ENCODE data around the gene NRP1. TPM values are rescaled to one million over a fixed set of nuclear protein-coding genes. Genes with fewer than 3 reads are reported as not detected.

Gene NRP1
- total RNA-seq, 1 experiment from 2014 or later = 555 TPM

- peaks cover 16% of the 10 kb centered on the region for H3F3A ChIP-seq (ENCODE audit: low read length, unreplicated experiment)
- intact Hi-C loops (cut with micrococcal nuclease) = loop anchor here (5.0 kb wide), 1 partner anchor 123 kb away; no protein-coding TSS in a partner anchor
- BruUV-seq (replicated peaks) = no TSS peak
- H3K4me2 ChIP-seq (ENCODE audit: low read length) = peak overlapping the region; percentile 69
- H3K9me2 ChIP-seq (replicated peaks; ENCODE audit: low read length) = no peaks in the 10 kb centered on the region
- no peaks in the 10 kb centered on the region for H4K20me1 ChIP-seq (ENCODE audit: low read length)
- H3K27ac ChIP-seq (ENCODE audit: low read length) = peak overlapping the region; percentile 0; the same call in 1 of the 2 replicates
- H3K79me2 ChIP-seq (ENCODE audit: low read length) = no peaks in the 10 kb centered on the region
- no peak overlapping the region for H3K4me3 ChIP-seq (ENCODE audit: low read length)
- TF ChIP-seq CTCF (conservative IDR thresholded peaks at IDR 0.05; ENCODE audit: low read depth, low read length) = no peak
- TF ChIP-seq EZH2phosphoT487 (IDR thresholded peaks at IDR 0.05; ENCODE audit: borderline replicate concordance, low read length) = no peak
- no peak for TF ChIP-seq EZH2 (IDR thresholded peaks at IDR 0.05; ENCODE audit: low read length, unreplicated experiment)
- H3K9me3 ChIP-seq (ENCODE audit: low read length) = no peaks in the 10 kb centered on the region
- ChIA-PET CTCF (no interaction called here), POLR2A (ENCODE audit: unreplicated experiment) (interaction anchor here (0.6 kb wide), 1 partner anchor 22 kb away, joined by 3 read pairs; no protein-coding TSS in a partner anchor)
- no peak overlapping the region for H3K9ac ChIP-seq (ENCODE audit: low read length)
- ATAC-seq = peak; percentile 32
- peaks cover 69% of the 10 kb centered on the region for H3K4me1 ChIP-seq (ENCODE audit: insufficient read depth, low read length)
- H3K36me3 ChIP-seq (ENCODE audit: low read depth, low read length) = no peaks in the 10 kb centered on the region
- peak; percentile 95 for DNase-seq
- H3K27me3 ChIP-seq (ENCODE audit: low read length) = no peaks in the 10 kb centered on the region
- H2AFZ ChIP-seq (ENCODE audit: low read length) = peak overlapping the region; percentile 7; the same call in 1 of the 2 replicates
These were observed 19.4 kb upstream of the NRP1 start for GRCh38 chr10:33353853-33354252.

- TF ChIP-seq CTCF (conservative IDR thresholded peaks at IDR 0.05; ENCODE audit: low read depth, low read length) = no peak
- no peak for TF ChIP-seq EZH2phosphoT487 (IDR thresholded peaks at IDR 0.05; ENCODE audit: borderline replicate concordance, low read length)
- TF ChIP-seq EZH2 (IDR thresholded peaks at IDR 0.05; ENCODE audit: low read length, unreplicated experiment) = no peak
- ChIA-PET CTCF (no interaction called here), POLR2A (ENCODE audit: unreplicated experiment) (interaction anchor here (0.6 kb wide), 1 partner anchor 21 kb away, joined by 3 read pairs; no protein-coding TSS in a partner anchor)
- no peaks in the 10 kb centered on the region for H3K9me3 ChIP-seq (ENCODE audit: low read length)
- H3K4me3 ChIP-seq (ENCODE audit: low read length) = no peak overlapping the region
- no peaks in the 10 kb centered on the region for H3K36me3 ChIP-seq (ENCODE audit: low read depth, low read length)
- H2AFZ ChIP-seq (ENCODE audit: low read length) = no peak overlapping the region
- H4K20me1 ChIP-seq (ENCODE audit: low read length) = no peaks in the 10 kb centered on the region
- DNase-seq (no peak), ATAC-seq (no peak)
- H3K27me3 ChIP-seq (ENCODE audit: low read length) = no peaks in the 10 kb centered on the region
- H3K9ac ChIP-seq (ENCODE audit: low read length) = no peak overlapping the region
- no peaks in the 10 kb centered on the region for H3K9me2 ChIP-seq (replicated peaks; ENCODE audit: low read length)
- no TSS peak for BruUV-seq (replicated peaks)
- H3K4me2 ChIP-seq (ENCODE audit: low read length) = peak overlapping the region; percentile 69
- intact Hi-C loops (cut with micrococcal nuclease) = loop anchor here (5.0 kb wide), 1 partner anchor 124 kb away; no protein-coding TSS in a partner anchor
- no peaks in the 10 kb centered on the region for H3K79me2 ChIP-seq (ENCODE audit: low read length)
- peaks cover 16% of the 10 kb centered on the region for H3F3A ChIP-seq (ENCODE audit: low read length, unreplicated experiment)
- peak overlapping the region; percentile 0; the same call in 1 of the 2 replicates for H3K27ac ChIP-seq (ENCODE audit: low read length)
- H3K4me1 ChIP-seq (ENCODE audit: insufficient read depth, low read length) = peaks cover 73% of the 10 kb centered on the region
These were observed 18.9 kb upstream of the NRP1 start for GRCh38 chr10:33353334-33353733.

- peak overlapping the region; percentile 63 for H3K27ac ChIP-seq (ENCODE audit: low read length)
- intact Hi-C loops (cut with micrococcal nuclease) = loop anchor here (1.0 to 5.0 kb wide), 2 partner anchors 13 to 125 kb away; no protein-coding TSS in a partner anchor
- ChIA-PET POLR2A (ENCODE audit: unreplicated experiment) (no interaction called here), CTCF (no interaction called here)
- no peaks in the 10 kb centered on the region for H3K79me2 ChIP-seq (ENCODE audit: low read length)
- TSS peak; percentile 50 for BruUV-seq (replicated peaks)
- H3K9me3 ChIP-seq (ENCODE audit: low read length) = no peaks in the 10 kb centered on the region
- H3K4me1 ChIP-seq (ENCODE audit: insufficient read depth, low read length) = peaks cover 78% of the 10 kb centered on the region
- H3K4me2 ChIP-seq (ENCODE audit: low read length) = peak overlapping the region; percentile 69
- no peak for TF ChIP-seq EZH2 (IDR thresholded peaks at IDR 0.05; ENCODE audit: low read length, unreplicated experiment)
- TF ChIP-seq EZH2phosphoT487 (IDR thresholded peaks at IDR 0.05; ENCODE audit: borderline replicate concordance, low read length) = no peak
- peaks cover 16% of the 10 kb centered on the region for H3F3A ChIP-seq (ENCODE audit: low read length, unreplicated experiment)
- H2AFZ ChIP-seq (ENCODE audit: low read length) = peak overlapping the region; percentile 31
- H3K9me2 ChIP-seq (replicated peaks; ENCODE audit: low read length) = no peaks in the 10 kb centered on the region
- no peaks in the 10 kb centered on the region for H3K27me3 ChIP-seq (ENCODE audit: low read length)
- ATAC-seq = peak; percentile 3
- peak overlapping the region; percentile 7 for H3K9ac ChIP-seq (ENCODE audit: low read length)
- H3K36me3 ChIP-seq (ENCODE audit: low read depth, low read length) = no peaks in the 10 kb centered on the region
- peak; percentile 73 for DNase-seq
- no peaks in the 10 kb centered on the region for H4K20me1 ChIP-seq (ENCODE audit: low read length)
- H3K4me3 ChIP-seq (ENCODE audit: low read length) = peak overlapping the region; percentile 48
These were observed 18.1 kb upstream of the NRP1 start for GRCh38 chr10:33352615-33353014.

Measured in PC-3 (cell line).